Mesodermal cell (in vitro differentiated cells): Measurements from ENCODE around the gene CRBN. TPM values are rescaled to one million over a fixed set of nuclear protein-coding genes. Genes with fewer than 3 reads are reported as not detected.

ENCODE experiments used
- H3K27ac ChIP-seq: 2 replicates; pipeline ENCODE4 v1.7.0; 2013; ENCODE audit warnings: mild to moderate bottlenecking, low read depth, low read length, moderate library complexity; ENCODE audit not compliant: severe bottlenecking
- H3K36me3 ChIP-seq: 2 replicates; pipeline ENCODE4 v1.7.1; 2013; ENCODE audit warnings: mild to moderate bottlenecking, low read length, moderate library complexity; ENCODE audit not compliant: control insufficient read depth, insufficient read depth
- H3K4me1 ChIP-seq: one replicate; pipeline ENCODE4 v1.7.1; 2013; ENCODE audit warnings: mild to moderate bottlenecking, low read length; ENCODE audit not compliant: insufficient read depth, control insufficient read depth, poor library complexity, severe bottlenecking
- H3K4me3 ChIP-seq: 2 replicates; pipeline ENCODE4 v1.7.0; 2013; ENCODE audit warnings: low read length, control low read depth, mild to moderate bottlenecking; ENCODE audit not compliant: insufficient read depth, poor library complexity, severe bottlenecking; ENCODE audit errors: extremely low read depth
- H3K9me3 ChIP-seq: 2 replicates; pipeline ENCODE4 v1.7.1; 2013; ENCODE audit warnings: mild to moderate bottlenecking, low read length, moderate library complexity; ENCODE audit not compliant: control insufficient read depth
- WGBS, 2 experiments: methylation state at CpG; one replicate each; pipeline ENCODE4 v1.1.5; 2013; ENCODE audit warnings: missing lambda C conversion rate in 2 of 2; ENCODE audit not compliant: insufficient coverage in 2 of 2; 5-methylcytosine and 5-hydroxymethylcytosine counted together
- polyA plus RNA-seq, 2 experiments: library from polyadenylated mRNA; stranded (reverse); fragments of 50-300 nt; gene quantifications; one replicate each; pipeline ENCODE4 v1.2.3, GENCODE V29; 2013

The CRBN gene
- polyA plus RNA-seq (2013, experiment 1 of 2): 60.7 TPM
- polyA plus RNA-seq (2013, experiment 2 of 2): 61.0 TPM

GRCh38 chr3:3179407-3180094 lies at the start of gene CRBN:
Gene CRBN, minus strand, starts transcription at chr3:3179691. Its CDS starts 4 bp downstream, at chr3:3179687.
- Histone ChIP-seq H3K27ac (peak within 1 kb of the TSS; percentile 73), H3K36me3 (peaks cover 14% of the 10 kb centered on the region), H3K4me1 (peaks cover 15% of the 10 kb centered on the region), H3K4me3 (peak within 1 kb of the TSS; percentile 94), H3K9me3 (no peaks in the 10 kb centered on the region)
- 1 to 3% methylated on average over 46 to 52 of the region's 56 CpGs for WGBS, 2 experiments

- H3K9me3 ChIP-seq: peaks cover 10% of the 10 kb centered on the region
Measured at GRCh38 chr3:3227640-3228039, 48.1 kb upstream of the CRBN start.

DNA sequence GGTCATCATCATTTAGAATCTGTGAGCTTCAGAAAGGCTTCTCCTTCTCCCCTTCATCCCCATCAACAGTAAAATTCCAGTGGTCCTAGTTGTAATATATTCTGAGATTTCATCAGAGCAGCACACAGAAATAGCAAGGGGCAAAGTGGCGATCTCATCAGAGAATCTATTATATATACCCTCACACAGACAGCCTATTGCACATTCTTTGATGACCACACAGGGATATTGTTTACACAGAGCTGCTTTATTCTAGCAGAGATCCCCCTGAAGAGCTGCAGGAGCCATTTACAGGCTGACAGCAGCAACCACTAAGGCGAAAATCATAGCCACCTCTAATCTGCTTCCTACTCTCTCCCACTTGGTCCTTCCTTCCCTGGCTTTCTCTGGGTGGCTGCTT lies 42.0 kb upstream of the CRBN start:
- Histone ChIP-seq H3K36me3 (no peaks in the 10 kb centered on the region), H3K27ac (no peak overlapping the region), H3K9me3 (peaks cover 3% of the 10 kb centered on the region), H3K4me3 (no peak overlapping the region), H3K4me1 (no peaks in the 10 kb centered on the region)
- WGBS, 2 experiments: 94 to 100% methylated on average over 1 to 2 of the region's 2 CpGs

More at GRCh38 chr3:3227640-3228039, 48.1 kb upstream of the CRBN start:
- Histone ChIP-seq H3K4me3 (no peak overlapping the region), H3K4me1 (no peaks in the 10 kb centered on the region), H3K36me3 (no peaks in the 10 kb centered on the region), H3K27ac (no peak overlapping the region)
- WGBS, 2 experiments: 27 to 57% methylated on average over 1 of the region's 1 CpG

GRCh38 chr3:3216401-3216800 lies 36.9 kb upstream of the CRBN start:
- Histone ChIP-seq H3K4me1 (no peaks in the 10 kb centered on the region), H3K9me3 (no peaks in the 10 kb centered on the region), H3K4me3 (no peak overlapping the region), H3K36me3 (no peaks in the 10 kb centered on the region), H3K27ac (no peak overlapping the region)
- WGBS, 2 experiments: 91 to 100% methylated on average over 4 of the region's 4 CpGs

GRCh38 chr3:3212781-3213440 lies 33.4 kb upstream of the CRBN start:
- Histone ChIP-seq H3K4me1 (no peaks in the 10 kb centered on the region), H3K27ac (no peak overlapping the region), H3K4me3 (no peak overlapping the region), H3K9me3 (no peaks in the 10 kb centered on the region), H3K36me3 (no peaks in the 10 kb centered on the region)
- WGBS, 2 experiments: 82 to 90% methylated on average over 5 of the region's 7 CpGs

GRCh38 chr3:3209714-3210113 lies 30.2 kb upstream of the CRBN start:
- Histone ChIP-seq H3K27ac (no peak overlapping the region), H3K9me3 (no peaks in the 10 kb centered on the region), H3K4me3 (no peak overlapping the region), H3K4me1 (no peaks in the 10 kb centered on the region), H3K36me3 (no peaks in the 10 kb centered on the region)
- WGBS, 2 experiments: 90 to 100% methylated on average over 2 of the region's 2 CpGs

GRCh38 chr3:3209057-3209456 lies 29.6 kb upstream of the CRBN start:
- H3K4me3 ChIP-seq: no peak overlapping the region
- H3K4me1 ChIP-seq: no peaks in the 10 kb centered on the region
- H3K36me3 ChIP-seq: no peaks in the 10 kb centered on the region
- H3K9me3 ChIP-seq: no peaks in the 10 kb centered on the region
- no peak overlapping the region for H3K27ac ChIP-seq
- WGBS, 2 experiments: 100% methylated on average over 1 of the region's 1 CpG

- no peaks in the 10 kb centered on the region for H3K9me3 ChIP-seq
- H3K36me3 ChIP-seq: no peaks in the 10 kb centered on the region
- no peak overlapping the region for H3K4me3 ChIP-seq
- WGBS, 2 experiments: 87 to 92% methylated on average over 2 of the region's 3 CpGs
- no peak overlapping the region for H3K27ac ChIP-seq
- H3K4me1 ChIP-seq: peaks cover 7% of the 10 kb centered on the region
Measured at GRCh38 chr3:3201611-3202010, 22.1 kb upstream of the CRBN start.

DNA sequence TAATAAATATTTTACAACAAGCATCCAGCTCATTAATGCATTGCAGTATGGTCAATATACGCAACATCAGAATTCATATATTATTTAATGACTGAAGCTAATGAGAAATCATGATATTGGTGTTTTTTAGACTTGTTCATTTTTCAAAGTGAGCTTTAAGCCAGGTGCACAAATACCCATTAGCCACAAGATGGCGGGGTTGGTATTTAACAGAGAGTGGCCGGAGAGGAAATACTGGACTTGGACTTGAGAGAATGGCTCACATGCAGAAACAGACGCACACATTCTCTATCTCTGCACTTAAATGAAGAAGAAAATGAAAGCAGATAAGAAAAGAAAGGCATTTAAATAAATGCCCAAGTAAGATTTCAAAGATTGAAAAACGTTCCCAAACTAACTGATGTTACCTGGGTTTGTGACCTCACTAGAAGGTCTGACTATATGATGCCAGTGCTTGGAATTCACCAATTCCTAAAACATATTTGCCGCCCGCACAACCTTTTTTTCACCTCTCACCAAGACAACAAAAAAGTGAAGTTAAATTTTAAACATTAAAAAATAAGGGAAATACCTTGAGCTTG lies 21.2 kb upstream of the CRBN start:
- WGBS, 2 experiments: no CpG with 5 or more reads among the region's 7 CpGs
- Histone ChIP-seq H3K27ac (no peak overlapping the region), H3K4me3 (no peak overlapping the region), H3K4me1 (peaks cover 10% of the 10 kb centered on the region), H3K9me3 (no peaks in the 10 kb centered on the region), H3K36me3 (no peaks in the 10 kb centered on the region)

DNA sequence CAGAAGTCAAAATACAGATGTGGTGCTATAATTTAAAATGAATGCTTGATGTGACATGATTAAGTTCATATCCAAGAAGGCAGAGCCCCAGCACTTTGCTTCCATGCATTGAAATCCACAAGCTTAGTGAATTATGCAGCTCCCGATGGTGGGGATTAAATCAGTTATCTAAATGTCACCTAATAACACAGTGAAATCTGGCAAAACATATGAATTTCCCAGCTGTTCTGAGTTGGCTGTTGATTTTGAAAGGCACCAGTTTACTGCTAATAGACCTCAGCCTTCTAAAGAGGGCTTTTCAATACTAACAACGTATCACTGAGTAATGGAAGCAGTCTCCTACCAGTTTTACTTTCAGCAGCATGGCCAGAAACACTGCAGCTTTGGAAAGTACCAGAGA lies 19.8 kb upstream of the CRBN start:
- no peaks in the 10 kb centered on the region for H3K36me3 ChIP-seq
- H3K27ac ChIP-seq: no peak overlapping the region
- H3K4me3 ChIP-seq: no peak overlapping the region
- H3K4me1 ChIP-seq: peaks cover 10% of the 10 kb centered on the region
- 71 to 100% methylated on average over 1 to 2 of the region's 2 CpGs for WGBS, 2 experiments
- no peaks in the 10 kb centered on the region for H3K9me3 ChIP-seq
